ENCODE measurements around the gene CFAP100. TPM values are rescaled to one million over a fixed set of nuclear protein-coding genes. Genes with fewer than 3 reads are reported as not detected.

The CFAP100 gene
- total RNA-seq, 4 donors from 2014 or later = not detected

DNA sequence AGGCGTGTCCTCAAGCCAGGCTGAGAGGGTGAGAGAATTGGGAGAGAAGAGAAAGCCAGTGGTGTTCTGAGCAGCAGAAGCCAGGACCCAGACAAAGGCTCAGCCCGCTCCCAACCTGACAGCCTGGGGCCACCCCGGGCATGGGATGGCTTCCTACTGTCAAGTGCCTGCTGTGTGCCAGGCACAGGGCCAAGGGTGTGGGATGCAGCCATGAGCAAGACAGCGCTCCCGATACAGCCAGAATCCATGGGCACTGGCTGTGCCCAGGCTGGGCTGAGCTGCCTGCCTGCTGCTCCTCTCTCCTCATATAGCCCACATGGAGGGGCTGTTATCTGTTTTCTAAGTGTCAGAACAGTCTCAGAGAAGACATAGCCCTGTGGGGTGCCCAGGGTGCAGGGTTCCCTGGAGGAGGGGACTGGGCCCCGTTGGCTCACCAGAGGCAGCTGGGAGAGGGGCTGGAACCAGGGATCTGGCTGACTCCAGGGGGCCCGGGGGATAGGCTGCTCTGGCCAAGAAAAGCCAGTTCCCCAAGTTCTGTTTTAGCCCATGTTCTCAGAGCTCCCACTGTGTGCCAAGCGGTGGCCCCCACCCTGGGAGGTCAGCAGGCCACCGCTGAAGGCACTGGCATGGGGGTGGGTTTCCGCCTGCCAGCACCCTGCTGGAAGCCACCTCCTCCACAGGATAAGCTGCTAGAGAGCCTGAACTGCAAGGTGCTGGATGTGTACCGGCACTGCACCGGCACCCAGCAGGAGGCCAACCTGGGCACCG, 39.0 kb downstream of the CFAP100 start:
- peak in 1 of 2 donors; percentile 81 for DNase-seq (ENCODE audit: low spot score in 2 of 2)
- H3K4me3 ChIP-seq (ENCODE audit: low read depth, poor library complexity, severe bottlenecking) = no peak overlapping the region
- WGBS, 2 donors = 57 to 83% methylated on average over 9 to 12 of the region's 13 CpGs
- TF ChIP-seq POLR2A (IDR thresholded peaks at IDR 0.05) = no peak
- TF ChIP-seq, protein P1, sequence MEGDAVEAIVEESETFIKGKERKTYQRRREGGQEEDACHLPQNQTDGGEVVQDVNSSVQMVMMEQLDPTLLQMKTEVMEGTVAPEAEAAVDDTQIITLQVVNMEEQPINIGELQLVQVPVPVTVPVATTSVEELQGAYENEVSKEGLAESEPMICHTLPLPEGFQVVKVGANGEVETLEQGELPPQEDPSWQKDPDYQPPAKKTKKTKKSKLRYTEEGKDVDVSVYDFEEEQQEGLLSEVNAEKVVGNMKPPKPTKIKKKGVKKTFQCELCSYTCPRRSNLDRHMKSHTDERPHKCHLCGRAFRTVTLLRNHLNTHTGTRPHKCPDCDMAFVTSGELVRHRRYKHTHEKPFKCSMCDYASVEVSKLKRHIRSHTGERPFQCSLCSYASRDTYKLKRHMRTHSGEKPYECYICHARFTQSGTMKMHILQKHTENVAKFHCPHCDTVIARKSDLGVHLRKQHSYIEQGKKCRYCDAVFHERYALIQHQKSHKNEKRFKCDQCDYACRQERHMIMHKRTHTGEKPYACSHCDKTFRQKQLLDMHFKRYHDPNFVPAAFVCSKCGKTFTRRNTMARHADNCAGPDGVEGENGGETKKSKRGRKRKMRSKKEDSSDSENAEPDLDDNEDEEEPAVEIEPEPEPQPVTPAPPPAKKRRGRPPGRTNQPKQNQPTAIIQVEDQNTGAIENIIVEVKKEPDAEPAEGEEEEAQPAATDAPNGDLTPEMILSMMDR (IDR thresholded peaks at IDR 0.05) = no peak
- intact Hi-C loops (cut with DNase I; ENCODE audit: low total_unique reads) = no loop called here

DNA sequence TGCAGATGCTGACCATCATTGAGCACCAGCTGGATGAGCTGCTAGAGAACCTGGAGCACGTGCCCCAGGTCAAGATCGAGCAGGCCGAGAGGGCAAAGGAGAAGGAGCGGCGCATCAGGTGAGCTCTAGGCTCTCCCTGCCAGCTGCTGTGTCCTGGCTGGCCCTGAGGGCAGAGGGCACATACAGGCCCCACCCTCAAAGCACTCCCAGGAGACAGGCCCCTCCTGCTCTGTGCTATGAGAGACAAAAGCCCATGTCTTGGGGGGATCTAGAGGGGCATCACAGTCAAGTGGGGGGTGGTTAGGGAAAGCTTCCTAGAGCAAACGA, 39.5 kb downstream of the CFAP100 start:
- intact Hi-C loops (cut with DNase I; ENCODE audit: low total_unique reads) = no loop called here
- WGBS, 2 donors = 83 to 86% methylated on average over 6 of the region's 6 CpGs
- TF ChIP-seq, protein P1 (IDR thresholded peaks at IDR 0.05) = no peak
- TF ChIP-seq POLR2A (IDR thresholded peaks at IDR 0.05) = no peak
- DNase-seq (ENCODE audit: low spot score in 2 of 2) = peak in 1 of 2 donors; percentile 34
- no peak overlapping the region for H3K4me3 ChIP-seq (ENCODE audit: low read depth, poor library complexity, severe bottlenecking)

- no peak overlapping the region for H3K4me3 ChIP-seq (ENCODE audit: low read depth, poor library complexity, severe bottlenecking)
- intact Hi-C loops (cut with DNase I; ENCODE audit: low total_unique reads) = no loop called here
- 91 to 94% methylated on average over 5 to 8 of the region's 8 CpGs for WGBS, 2 donors
- DNase-seq (ENCODE audit: low spot score in 2 of 2) = peak in 1 of 2 donors; percentile 43
- no peak for TF ChIP-seq POLR2A (IDR thresholded peaks at IDR 0.05)
- TF ChIP-seq, protein P1 (IDR thresholded peaks at IDR 0.05) = no peak
Observed at GRCh38 chr3:126434931-126435411, 40.3 kb downstream of the CFAP100 start.

DNA sequence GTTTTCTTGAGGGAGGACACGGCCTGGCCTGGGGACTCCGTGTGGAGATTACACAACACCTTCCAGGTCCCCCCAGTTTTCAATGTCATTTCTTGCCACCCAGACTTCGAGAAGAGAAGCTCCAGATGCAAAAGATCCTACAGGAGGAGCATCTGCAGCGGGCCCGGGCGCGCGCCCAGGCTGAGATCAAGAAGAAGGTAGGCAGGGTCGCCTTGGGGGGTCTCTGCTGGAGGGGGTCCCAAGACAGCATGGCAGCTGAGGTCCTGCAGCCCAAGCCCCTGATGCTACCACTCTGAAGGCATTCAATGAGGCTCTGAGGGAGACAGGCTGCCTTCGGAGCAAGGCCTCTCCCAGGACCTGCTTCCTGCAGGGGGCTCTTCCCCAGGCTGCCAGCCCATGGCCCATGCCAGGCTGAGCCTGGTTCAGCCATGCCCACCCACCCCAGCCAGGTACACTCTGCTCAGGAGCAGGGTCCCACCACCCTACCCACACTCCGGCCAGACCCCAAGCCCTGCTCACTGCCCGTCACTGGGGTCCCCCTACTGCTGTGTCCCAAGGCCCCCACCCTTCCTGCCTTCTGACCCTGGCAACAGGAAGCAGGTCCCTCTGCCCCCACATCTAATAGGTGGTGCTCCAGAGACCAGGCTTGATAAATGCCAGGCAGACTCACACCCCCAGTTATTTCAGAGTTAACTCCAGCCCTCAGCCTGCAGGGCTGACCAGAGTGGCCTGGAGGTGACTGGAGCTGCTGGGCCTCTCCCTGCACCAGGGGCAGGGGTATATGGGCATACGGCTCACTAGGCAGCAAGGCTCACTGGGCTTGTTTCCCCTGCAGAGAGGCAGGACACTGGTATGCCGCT, 41.0 kb downstream of the CFAP100 start:
- H3K4me3 ChIP-seq (ENCODE audit: low read depth, poor library complexity, severe bottlenecking) = no peak overlapping the region
- TF ChIP-seq POLR2A (IDR thresholded peaks at IDR 0.05) = no peak
- TF ChIP-seq, protein P1 (IDR thresholded peaks at IDR 0.05) = no peak
- peak in 1 of 2 donors; percentile 80 for DNase-seq (ENCODE audit: low spot score in 2 of 2)
- intact Hi-C loops (cut with DNase I; ENCODE audit: low total_unique reads) = no loop called here
- 94 to 95% methylated on average over 12 to 14 of the region's 14 CpGs for WGBS, 2 donors

DNA sequence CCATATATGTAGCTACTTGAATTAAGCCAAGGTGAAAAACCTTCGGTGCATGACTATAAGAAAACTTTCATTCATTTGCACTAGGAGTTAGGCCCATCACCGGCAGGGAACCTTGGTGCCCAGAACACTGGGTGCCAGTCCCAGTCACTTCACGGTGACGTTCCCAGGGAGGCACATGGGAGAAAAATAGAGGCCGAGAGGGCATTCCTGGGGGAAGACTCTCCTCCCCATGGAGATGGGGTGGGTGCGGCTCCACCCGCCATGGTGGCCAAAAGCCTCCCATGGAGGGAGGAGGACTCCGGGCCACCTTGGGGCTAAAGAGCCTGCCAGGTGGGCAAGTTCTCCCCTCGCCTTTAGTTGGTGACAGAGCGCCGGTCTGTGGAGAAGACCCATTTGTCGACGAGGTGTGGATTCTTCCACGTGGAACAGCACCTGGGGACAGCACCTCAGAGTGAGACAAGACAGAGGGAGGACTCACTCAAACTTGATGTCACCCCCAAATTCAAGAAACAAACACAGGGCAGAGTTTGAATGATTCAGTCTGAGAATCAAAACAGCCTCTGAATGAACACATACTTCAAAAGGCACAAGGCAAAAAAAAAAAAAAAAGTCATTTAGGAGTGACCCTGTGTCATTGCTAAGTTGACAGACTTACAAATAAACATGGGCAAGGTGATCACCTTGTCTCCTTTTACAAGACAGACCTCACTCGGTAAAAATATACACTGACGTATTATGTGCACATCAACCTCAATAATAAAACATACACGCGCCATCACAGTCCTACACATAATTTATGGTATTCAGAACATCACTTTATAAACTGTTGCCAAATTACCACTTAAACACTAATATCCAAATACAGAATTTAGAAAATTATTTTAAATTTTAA, 42.4 kb downstream of the CFAP100 start:
- WGBS, 2 donors = 93 to 95% methylated on average over 18 of the region's 18 CpGs
- H3K4me3 ChIP-seq (ENCODE audit: low read depth, poor library complexity, severe bottlenecking) = no peak overlapping the region
- TF ChIP-seq POLR2A (IDR thresholded peaks at IDR 0.05) = no peak
- TF ChIP-seq, protein P1 (IDR thresholded peaks at IDR 0.05) = no peak
- DNase-seq (ENCODE audit: low spot score in 2 of 2) = peak in 1 of 2 donors; percentile 60
- intact Hi-C loops (cut with DNase I; ENCODE audit: low total_unique reads) = no loop called here
